ENCODE results near the gene PIGA.

- TF ChIP-seq, protein P1, sequence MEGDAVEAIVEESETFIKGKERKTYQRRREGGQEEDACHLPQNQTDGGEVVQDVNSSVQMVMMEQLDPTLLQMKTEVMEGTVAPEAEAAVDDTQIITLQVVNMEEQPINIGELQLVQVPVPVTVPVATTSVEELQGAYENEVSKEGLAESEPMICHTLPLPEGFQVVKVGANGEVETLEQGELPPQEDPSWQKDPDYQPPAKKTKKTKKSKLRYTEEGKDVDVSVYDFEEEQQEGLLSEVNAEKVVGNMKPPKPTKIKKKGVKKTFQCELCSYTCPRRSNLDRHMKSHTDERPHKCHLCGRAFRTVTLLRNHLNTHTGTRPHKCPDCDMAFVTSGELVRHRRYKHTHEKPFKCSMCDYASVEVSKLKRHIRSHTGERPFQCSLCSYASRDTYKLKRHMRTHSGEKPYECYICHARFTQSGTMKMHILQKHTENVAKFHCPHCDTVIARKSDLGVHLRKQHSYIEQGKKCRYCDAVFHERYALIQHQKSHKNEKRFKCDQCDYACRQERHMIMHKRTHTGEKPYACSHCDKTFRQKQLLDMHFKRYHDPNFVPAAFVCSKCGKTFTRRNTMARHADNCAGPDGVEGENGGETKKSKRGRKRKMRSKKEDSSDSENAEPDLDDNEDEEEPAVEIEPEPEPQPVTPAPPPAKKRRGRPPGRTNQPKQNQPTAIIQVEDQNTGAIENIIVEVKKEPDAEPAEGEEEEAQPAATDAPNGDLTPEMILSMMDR (IDR thresholded peaks at IDR 0.05): no peak
- no peak for TF ChIP-seq POLR2A (IDR thresholded peaks at IDR 0.05)
These were observed 31.4 kb upstream of the PIGA start for GRCh38 chrX:15366506-15367352.
